Central memory CD4-positive, alpha-beta T cell (primary cell): ENCODE results near the gene RPP30.
"Not testable (repeated sequence)": the region's sequence is repeated elsewhere in the genome, so short reads cannot be mapped to it uniquely, and the experiment has no call there.

ENCODE experiments used
- DNase-seq: peaks from one replicate; pipeline ENCODE4 v3.0.0; 2022

Gene RPP30

GRCh38 chr10:90917968-90918318, 46.2 kb downstream of the RPP30 start:
- no peak for DNase-seq

GRCh38 chr10:90919683-90920574, 48.2 kb downstream of the RPP30 start:
- no peak for DNase-seq

- DNase-seq = no peak
These were observed 49.4 kb downstream of the RPP30 start, which contains the start of gene ANKRD1 for GRCh38 chr10:90920986-90921666. TSS of gene ANKRD1 (minus strand) at chr10:90921087. CDS start at chr10:90921027, 60 bp downstream.

GRCh38 chr10:90921906-90922305, 50.1 kb downstream of the RPP30 start:
- DNase-seq = no peak

- DNase-seq = no peak
These were observed 51.4 kb downstream of the RPP30 start for GRCh38 chr10:90923111-90923731.

GRCh38 chr10:90924552-90924951, 52.8 kb downstream of the RPP30 start:
- DNase-seq = no peak

- no peak for DNase-seq
These were observed 53.6 kb downstream of the RPP30 start for GRCh38 chr10:90925079-90926029.

GRCh38 chr10:90927293-90927692, 55.5 kb downstream of the RPP30 start:
- DNase-seq = no peak

GRCh38 chr10:90929179-90929578, 57.4 kb downstream of the RPP30 start:
- DNase-seq = no peak

GRCh38 chr10:90930070-90930837, 58.5 kb downstream of the RPP30 start:
- DNase-seq = no peak

GRCh38 chr10:90930971-90931871, 59.4 kb downstream of the RPP30 start:
- DNase-seq = no peak

- no peak for DNase-seq
These were observed 64.0 kb downstream of the RPP30 start for GRCh38 chr10:90935581-90936275.

GRCh38 chr10:90936276-90936659, 64.5 kb downstream of the RPP30 start:
- no peak for DNase-seq

GRCh38 chr10:90937645-90938258, 66.0 kb downstream of the RPP30 start:
- DNase-seq = no peak

GRCh38 chr10:90939116-90939515, 67.3 kb downstream of the RPP30 start:
- DNase-seq = no peak

GRCh38 chr10:90939648-90940047, 67.9 kb downstream of the RPP30 start:
- DNase-seq = no peak

- DNase-seq = not testable (repeated sequence)
These were observed 71.2 kb downstream of the RPP30 start for GRCh38 chr10:90942980-90943379.

- DNase-seq = no peak
These were observed 73.0 kb downstream of the RPP30 start for GRCh38 chr10:90944749-90945148.

GRCh38 chr10:90945491-90946070, 73.8 kb downstream of the RPP30 start:
- no peak for DNase-seq
